Lower leg skin (tissue), 3 donors: Measurements from ENCODE around the gene MPZL1.

Experiments used
- CTCF ChIP-seq, 3 donors: fragments of 450-650 bp; IDR thresholded peaks; one replicate each; pipeline ENCODE4 v1.5.1; 2016; ENCODE audit warnings: antibody characterized with exemption in 3 of 3, mild to moderate bottlenecking in 3 of 3, moderate library complexity in 2 of 3
- POLR2A ChIP-seq, 2 donors: fragments of 450-650 bp; IDR thresholded peaks; one replicate each; pipeline ENCODE4 v1.6.1; 2016 to 2017; ENCODE audit warnings: antibody characterized with exemption in 2 of 2, mild to moderate bottlenecking in 1 of 2, moderate library complexity in 1 of 2

- TF ChIP-seq CTCF (IDR thresholded peaks at IDR 0.05) (no peak), POLR2A (IDR thresholded peaks at IDR 0.05) (no peak)
Observed at GRCh38 chr1:167764458-167765330, 42.9 kb downstream of the MPZL1 start.
